Stimulated activated CD8-positive, alpha-beta memory T cell treated with anti-CD3 and anti-CD28 coated beads, Interleukin-4, amount 100 ng/mL, for 24 hours (primary cell): ENCODE data around the gene CYP4A11.
"Not testable (repeated sequence)": the region's sequence is repeated elsewhere in the genome, so short reads cannot be mapped to it uniquely, and the experiment has no call there.

ENCODE experiments used
- DNase-seq: peaks from one replicate; pipeline ENCODE4 v3.0.0-alpha.2; 2020; ENCODE audit warnings: low read depth

Gene CYP4A11, protein sequence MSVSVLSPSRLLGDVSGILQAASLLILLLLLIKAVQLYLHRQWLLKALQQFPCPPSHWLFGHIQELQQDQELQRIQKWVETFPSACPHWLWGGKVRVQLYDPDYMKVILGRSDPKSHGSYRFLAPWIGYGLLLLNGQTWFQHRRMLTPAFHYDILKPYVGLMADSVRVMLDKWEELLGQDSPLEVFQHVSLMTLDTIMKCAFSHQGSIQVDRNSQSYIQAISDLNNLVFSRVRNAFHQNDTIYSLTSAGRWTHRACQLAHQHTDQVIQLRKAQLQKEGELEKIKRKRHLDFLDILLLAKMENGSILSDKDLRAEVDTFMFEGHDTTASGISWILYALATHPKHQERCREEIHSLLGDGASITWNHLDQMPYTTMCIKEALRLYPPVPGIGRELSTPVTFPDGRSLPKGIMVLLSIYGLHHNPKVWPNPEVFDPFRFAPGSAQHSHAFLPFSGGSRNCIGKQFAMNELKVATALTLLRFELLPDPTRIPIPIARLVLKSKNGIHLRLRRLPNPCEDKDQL

DNA sequence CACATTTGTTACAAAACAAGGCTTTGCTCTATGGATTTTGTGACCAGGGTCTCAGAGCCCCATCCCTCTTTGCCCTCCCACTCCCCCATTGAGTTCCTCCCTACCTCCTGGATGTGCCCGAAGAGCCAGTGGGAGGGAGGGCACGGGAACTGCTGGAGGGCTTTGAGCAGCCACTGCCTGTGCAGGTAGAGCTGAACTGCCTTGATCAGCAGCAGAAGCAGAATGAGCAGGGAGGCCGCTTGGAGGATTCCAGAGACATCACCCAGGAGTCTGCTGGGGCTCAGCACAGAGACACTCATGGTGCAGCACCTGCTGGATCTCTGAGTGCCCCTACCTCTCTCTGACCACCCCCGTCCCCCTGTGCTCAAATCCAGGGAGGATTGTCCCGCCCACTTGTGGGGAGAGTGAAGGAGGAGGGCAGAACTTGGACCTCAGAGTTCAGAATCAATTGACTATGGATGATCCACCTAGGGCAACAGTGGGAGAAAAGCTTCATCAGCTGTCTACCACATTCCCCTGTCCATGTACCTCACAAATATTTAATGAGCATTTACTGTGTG lies at the start of gene CYP4A11:
Gene CYP4A11, minus strand, starts transcription at position 342 of the 560 bp plus-strand sequence. Its CDS starts 43 bp downstream, at position 299.
- DNase-seq: no peak

DNA sequence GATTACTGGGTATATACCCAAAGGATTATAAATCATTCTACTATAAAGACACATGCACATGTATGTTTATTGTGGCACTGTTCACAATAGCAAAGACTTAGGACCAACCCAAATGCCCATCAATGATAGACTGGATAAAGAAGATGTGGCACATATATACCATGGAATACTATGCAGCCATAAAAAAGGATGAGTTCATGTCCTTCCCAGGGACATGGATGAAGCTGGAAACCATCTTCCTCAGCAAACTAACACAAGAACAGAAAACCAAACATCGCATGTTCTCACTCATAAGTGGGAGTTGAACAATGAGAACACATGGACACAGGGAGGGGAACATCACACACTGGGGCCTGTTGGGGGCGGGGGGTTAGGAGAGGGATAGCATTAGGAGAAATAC lies 49.3 kb upstream of the CYP4A11 start:
- not testable (repeated sequence) for DNase-seq

DNA sequence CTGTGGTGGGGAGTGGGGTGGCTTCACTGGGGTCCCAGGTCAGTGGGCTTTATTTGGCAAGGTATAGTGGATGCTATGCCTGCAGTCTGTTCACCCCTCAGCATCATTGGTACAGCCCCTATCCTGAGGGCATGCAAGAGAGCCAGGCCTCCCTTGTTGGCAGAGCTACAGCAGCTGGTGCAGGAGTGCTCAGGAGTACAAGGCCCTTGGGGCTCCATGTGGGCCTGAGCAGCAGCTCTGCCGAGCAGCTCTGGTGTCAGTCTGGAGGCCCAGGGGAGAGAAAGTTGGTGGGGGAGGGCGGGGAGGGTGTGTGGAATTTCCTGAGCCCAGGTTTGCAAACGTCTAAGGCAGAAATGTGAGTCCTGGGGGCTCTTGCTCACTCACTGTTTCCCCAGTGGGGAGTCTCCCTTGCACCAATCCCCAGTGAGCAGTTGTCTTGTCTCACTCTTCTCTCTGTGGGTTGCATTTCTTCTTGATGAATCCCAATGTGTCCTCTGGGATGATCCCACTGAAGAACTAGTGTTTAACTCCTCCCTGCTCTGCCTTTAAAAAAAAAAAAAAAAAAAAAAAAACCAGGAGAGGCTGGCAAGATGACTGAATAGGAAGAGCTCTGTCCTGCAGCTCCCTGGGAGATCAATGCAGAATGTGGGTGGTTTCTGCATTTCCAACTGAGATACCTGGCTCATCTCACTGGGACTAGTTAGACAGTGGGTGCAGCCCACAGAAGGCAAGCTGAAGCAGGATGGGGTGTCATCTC lies 42.7 kb upstream of the CYP4A11 start:
- no peak for DNase-seq

DNA sequence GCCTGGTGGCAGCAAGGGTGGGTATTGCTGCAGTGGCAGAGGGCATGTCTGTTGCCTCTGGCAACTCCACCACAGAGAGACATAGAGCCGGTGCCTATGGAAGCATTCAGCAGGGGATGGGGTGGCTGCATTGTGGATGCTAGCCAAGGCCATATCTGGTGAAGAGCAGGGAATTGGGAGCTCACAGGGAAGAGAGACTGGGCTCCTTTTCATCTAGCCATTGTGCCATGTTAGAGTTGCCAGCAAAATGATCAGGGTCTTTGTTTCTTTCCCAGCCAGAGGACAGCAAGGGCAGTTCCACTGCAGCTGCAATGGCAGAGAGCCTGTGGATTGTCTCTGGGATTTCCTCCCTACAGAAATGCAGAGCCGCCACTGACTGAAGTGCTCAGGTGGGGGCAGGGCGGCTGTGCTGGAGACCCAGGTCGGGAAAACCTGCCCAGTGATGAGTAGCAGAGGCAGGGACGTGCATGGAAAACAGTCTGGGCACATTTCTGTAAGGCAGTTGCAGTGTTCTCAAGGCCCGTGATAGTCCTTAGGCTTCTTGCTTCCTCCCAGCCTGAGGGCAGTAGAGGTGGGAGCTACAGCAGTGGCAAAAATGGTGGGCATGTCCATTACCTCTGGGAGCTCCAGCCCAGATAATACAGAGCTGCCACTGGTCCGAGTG lies 42.0 kb upstream of the CYP4A11 start:
- DNase-seq: no peak

DNA sequence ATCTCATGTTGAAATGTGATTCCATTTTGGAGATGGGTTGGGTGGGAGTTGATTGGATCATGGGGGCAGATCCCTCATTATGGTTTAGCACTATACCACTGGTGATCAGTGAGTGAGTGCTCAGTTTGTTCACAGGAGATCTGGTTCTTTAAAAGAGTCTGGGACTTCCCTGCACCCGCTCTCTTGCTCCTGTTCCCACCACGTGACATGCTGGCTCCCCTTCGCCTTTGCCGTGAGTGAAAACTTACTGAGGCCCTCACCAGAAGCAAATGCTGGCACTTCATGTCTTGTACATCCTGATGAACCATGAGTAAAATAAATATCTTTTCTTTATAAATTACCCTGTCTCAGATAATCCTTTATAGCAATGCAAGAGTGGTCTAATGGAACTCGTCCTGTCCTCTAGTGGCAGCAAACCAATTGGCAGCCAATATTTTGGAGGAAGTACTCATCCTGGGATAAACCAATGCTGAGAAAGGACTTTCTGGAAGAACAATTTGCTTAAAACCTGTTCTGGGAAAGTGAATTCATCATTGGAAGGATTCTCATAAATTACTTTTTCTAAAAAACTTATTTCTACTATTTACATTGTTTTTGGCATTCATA lies 27.8 kb upstream of the CYP4A11 start:
- no peak for DNase-seq

DNA sequence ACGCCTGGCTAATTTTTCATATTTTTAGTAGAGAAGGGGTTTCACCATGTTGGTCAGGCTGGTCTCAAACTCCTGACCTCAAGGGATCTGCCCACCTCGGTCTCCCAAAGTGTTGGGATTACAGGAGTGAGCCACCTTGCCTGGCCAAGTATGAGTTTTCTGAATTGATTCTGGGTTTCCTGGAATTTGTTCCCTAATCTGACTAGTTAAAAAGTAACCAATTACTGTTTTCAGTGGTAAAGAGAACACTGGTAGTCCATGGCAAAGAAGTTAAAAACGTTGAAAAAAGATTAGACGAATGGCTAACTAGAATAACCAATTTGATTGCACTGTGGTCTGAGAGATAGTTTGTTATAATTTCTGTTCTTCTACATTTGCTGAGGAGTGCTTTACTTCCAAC lies 21.0 kb upstream of the CYP4A11 start:
- not testable (repeated sequence) for DNase-seq

DNA sequence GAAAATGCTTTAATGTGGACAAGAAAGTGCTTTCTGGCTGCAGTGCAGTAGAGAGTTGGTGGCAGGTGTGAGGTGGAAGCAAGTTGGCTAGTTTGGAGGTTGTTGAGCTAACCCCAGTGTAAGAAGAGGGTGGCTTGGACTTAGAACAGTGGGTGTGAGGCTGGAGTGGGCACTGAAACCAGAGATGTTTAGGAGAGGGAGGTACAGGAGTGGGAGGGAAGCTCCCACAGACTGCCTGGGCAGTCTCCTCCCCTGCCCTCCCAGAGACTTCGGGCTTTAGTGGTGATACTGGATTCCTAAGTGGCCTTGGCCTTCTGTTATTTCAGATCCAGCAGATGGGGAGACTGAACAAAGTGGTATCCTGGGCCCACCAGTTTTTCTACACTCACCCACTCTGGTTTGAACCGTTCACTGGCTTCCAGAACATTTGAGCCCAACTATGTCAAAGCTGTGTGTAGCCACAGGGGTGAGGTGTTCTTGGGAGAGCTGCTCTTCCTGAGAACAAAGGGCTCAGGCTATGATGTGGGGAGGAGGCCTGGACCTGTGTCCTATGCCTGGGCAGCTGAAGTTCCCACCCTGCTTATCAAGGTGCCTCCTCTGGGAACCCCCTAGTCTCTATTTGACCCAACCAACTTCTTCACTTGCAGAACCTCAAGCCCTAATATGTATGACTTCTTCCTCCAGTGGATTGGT lies 19.9 kb upstream of the CYP4A11 start:
- no peak for DNase-seq

DNA sequence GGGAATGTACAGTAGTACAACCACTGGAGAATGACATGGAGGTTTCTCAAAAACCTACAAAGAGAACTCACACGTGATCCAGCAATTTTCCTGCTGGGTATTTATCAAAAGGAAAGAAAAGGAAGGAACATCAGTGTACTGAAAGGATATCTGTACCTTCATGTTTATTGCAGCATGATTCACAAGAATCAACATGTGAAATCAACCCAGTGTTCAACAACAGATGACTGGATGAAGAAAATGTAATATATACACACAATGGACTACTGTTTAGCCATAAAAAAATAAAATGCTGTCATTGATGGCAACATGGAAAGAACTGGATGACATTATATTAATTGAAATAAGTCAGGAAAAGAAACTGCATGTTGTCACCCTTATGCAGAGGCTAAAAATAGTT lies 19.0 kb upstream of the CYP4A11 start:
- no peak for DNase-seq

DNA sequence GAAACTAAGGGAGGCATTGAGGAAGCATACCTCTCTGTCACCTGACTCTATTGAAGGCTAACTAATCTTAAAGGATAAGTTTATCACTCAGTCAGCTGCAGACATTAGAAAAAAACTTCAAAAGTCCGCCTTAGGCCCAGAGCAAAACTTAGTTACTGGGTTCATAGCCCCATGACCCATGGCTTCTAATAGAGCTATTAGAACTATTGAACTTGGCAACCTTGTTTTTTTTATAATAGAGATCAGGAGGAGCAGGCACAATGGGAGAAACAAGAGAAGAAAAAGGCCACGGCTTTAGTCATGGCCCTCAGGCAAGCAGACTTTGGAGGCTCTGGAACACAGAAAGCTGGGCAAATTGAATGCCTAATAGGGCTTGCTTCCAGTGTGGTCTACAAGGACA lies 13.8 kb upstream of the CYP4A11 start:
- not testable (repeated sequence) for DNase-seq

DNA sequence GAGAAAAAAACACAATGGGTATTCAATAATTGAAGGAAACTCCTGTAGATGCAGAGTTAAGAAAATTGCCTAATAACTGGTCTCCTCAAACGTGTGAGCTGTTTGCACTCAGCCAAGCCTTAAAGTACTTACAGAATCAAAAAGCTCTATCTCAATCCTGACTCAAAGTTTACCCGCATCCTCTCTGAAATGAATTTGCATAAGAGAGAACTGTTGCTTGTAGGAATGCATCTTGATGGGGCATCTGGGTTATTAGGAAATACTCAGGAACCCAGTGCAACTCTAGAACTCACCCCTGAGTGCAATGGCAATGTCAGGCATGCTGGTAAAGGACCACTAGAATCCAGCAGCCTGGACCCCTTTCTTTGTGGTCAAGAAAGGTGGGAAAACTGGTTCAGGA lies 12.6 kb upstream of the CYP4A11 start:
- DNase-seq: not testable (repeated sequence)

DNA sequence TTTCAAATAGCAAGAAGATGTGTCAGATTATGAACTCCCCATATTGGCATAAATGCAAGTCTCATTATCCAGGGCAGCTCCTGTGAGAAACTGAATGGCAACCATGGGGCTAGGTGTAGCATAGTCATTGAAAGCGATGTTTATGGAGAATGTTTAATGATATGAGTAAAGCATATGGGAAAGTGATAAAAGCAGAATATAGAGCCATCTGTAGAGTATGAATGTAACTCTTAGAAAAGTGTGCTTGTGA lies 8.1 kb upstream of the CYP4A11 start:
- DNase-seq: not testable (repeated sequence)

DNA sequence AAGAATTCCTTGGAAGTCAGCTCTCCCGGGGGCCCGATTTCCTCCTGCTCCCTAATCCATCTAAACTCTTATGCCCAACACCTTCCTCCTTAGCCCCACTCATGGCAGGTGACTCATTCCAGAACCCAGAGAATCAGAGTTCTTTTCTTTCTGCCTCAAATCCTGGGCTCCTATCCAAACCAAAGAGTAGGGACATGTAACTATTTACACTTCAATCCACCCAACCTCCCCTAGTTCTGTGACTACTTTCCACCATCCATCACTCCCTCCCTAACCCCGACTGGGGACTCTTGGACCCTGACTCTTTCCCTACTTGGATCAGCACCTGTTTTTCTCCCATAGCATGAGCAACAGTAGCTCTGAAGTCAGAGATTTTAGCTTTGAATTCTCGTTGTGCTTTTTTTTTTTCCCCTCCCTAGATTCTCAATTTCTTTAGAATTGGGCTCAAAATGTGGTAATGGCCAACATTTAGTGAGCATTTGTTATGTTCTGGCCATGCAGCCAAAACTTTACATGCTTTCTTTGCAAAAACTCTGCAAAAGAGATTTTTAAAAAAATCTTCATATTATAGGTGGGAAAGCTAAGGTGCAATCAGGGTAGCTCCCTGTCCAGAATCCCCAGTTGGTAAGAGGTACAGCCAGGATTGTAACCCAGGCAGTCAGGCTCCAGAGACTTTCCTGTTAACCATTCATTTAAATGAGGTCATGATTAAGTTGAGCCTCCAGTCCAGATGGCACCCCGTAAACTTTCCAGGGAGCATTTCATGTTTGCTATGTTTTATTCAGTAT lies 7.5 kb upstream of the CYP4A11 start:
- no peak for DNase-seq

DNA sequence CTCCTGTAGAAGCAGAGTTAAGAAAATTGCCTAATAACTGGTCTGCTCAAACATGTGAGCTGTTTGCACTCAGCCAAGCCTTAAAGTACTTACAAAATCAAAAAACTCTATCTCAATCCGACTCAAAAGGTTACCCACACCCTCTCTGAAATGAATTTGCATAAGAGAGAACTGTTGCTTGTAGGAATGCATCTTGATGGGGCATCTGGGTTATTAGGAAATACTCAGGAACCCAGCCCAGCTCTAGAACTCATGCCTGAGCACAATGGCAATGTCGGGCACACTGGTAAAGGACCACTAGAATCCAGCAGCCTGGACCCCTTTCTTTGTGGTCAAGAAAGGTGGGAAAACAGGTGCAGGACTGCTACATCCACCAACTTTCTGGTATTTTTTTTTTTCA lies 6.4 kb upstream of the CYP4A11 start:
- not testable (repeated sequence) for DNase-seq

DNA sequence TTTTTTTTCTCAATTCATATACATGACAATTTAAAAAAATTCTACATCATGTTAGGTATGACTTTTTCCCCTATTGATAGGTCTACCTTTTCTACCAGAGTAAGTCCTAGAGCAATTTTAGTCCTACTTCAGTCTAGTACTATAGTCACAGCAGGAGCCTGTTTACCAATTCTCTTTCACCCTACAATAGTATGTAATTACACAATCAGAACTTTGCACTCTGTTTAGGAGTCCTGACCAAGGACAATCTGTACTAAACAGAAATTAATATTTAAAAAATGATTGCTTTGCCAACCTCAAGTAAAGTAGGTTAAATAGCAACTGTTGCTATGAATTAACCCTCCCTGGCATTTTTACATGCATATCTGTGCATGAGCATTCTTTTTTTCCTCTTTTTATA lies 810 bp upstream of the CYP4A11 start:
- no peak for DNase-seq

DNA sequence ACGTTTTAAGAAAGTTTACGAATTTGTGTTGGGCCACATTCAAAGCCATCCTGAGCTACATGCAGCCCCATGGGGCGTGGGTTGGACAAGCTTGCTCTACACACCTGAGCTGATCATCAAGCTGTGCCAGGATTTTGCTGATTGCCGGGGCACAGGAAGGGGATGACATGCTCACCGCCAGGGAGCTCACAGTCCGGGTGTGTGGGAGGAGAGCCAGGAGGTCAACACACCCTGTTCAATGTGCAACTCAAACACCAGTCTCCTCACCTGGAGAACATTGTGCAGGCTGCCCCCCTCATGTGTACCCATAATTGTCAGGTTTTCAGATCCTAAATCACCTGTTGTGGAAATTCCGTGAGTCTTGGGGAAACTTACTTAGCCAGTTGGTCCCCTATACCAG lies 969 bp downstream of the CYP4A11 start:
- DNase-seq: no peak

DNA sequence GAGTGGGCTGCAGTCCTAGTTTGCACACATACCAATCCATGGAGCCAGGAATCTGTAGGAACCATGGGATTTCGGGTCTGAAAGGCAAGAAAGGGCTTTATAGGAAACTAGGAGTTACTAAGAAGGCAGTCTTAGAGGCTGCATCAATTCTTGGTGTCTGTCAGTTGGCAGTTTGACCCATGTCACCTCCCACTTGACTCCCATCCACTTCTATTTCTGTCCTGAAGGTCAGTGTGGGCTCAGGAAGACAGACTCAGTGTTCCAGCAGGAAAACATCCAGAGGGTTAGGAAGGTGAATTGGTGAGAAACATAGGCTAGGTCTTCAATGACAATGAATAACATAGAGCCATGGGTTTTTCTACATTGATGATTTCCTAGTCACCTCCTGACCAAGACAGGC lies 4.0 kb downstream of the CYP4A11 start:
- no peak for DNase-seq

DNA sequence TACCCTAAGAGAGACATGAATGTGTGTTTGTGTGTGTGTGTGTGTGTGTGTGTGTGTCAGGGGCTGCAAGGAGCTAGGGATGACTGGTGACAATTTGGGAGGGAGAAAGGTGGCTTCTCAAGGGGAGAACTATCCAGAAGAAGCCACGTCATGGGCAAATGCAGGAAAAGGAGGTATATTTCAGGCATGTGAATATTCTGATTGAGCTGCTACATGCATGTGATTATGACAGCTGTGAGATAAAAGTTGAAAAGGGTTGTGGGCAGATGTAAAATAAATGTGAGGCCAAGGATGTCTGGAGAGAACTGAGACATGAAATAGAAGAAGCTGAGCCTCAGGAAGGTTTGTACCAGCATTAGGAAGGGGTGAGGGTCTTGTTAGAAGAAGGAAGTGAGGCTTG lies 4.5 kb downstream of the CYP4A11 start:
- no peak for DNase-seq

DNA sequence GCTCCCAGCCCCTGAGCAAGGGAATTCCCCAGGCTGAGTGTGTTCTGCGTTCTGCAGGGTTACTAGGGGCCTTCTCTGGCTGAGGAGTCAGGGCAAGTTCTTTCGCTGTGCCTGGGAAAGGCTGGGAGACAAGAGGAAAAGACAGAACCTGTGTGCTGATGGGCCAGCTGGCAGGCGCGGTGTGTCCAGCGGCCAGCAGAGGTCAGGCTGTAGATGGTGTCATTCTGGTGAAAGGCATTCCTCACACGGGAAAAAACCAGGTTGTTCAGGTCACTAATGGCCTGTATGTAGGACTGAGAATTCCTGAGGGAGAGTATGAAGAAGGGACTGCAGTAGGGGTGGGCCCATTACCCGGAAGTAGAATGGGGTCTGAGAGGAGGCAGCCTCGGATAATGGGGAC lies 6.4 kb downstream of the CYP4A11 start:
- not testable (repeated sequence) for DNase-seq

DNA sequence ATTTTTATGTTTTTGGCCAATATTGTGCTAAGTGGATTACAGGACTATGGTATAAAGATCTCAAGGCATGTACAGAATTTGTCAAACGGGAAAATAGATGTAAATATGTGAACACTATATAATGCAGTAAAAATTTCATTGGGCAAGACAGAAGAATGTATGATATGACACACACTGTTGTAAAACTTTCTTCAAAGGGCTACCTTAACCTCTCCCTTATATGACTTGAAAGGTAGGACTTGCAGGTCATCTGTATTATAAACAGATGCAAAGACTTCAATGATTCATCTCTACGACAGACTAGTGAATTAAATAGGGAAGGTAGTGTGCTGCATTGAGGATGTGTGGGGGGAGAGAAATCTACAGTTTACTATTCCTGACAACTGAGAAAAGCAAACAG lies 9.3 kb downstream of the CYP4A11 start:
- not testable (repeated sequence) for DNase-seq

DNA sequence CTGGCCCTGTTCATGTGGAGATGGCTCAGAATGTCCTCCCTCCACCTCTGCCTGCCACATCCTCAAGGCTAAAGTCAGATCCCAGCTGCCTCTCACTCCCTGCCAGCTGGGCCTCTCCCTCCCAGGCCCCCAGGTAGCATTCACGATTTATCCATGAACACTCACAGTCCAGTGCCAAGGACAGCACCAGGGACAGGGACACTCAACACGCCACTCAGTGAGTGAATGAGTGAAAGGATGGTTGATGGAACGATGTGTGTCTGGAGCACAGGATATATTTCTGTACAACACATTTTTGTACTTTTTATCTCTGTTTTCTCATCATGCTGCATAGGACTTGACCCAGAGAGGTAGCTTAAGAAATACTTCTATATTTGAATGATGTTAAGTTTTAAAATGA lies 10.1 kb downstream of the CYP4A11 start:
- DNase-seq: no peak
